Limb (tissue), 2 donors: ENCODE data around the gene EXD1.

Experiments used
- DNase-seq, 2 donors: peaks; one replicate each; pipeline ENCODE4 v3.0.0-alpha.2; 2016; ENCODE audit errors: extremely low spot score in 2 of 2

EXD1 gene

DNA sequence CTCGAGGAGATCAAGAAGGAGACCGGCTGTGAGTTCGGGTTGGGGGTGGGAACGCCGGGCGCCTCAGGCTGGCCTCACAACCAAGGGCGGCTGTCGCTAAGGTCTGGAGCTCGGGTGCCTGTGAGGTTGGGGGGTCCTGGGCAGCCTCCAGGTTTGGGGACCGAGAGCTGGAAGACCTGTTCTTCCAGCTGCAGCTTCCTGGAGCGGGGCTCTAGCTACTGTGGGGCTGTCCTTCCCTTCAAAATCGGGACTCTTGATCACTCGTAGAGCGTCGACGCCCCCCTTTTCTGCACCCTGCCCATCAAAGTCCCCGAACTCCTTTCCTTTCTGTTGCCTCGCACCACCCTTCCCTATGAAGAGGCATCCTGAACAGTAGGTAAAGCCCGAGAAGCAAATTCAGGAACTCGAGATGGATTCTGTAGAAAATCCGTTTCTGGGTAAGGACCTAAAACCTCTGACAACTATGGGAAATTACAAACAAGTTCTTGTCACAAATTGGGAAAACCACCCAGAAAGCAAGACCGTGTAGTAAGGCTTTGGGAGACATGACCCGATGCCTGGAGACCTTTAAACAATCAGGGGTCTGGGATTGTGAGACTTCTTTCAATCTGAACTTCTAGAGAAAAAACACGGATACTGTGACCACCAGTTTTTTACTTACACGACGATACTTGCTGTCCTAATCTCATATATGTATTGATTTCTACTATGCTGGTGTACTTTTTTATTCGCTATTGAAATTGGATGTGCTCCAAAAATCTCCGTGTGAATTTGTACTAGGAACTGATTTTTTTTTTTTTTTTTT lies 1.1 kb upstream of the EXD1 start:
- peak in 1 of 2 donors; percentile 26 for DNase-seq

DNA sequence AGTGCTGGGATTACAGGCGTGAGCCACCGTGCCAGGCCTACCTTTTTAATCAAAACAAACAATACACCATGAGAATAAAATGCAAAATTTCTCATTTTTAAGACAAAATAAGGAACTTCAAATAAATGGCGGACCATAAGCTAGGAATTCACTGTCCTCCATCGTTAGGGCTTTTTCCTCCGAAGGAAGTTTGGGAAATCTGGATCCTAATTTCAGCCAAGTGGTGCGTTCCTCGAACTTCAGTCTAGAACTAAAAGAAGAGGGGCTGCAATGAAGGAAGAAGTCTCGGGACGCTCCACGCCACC lies 260 bp downstream of the EXD1 start:
- no peak for DNase-seq

DNA sequence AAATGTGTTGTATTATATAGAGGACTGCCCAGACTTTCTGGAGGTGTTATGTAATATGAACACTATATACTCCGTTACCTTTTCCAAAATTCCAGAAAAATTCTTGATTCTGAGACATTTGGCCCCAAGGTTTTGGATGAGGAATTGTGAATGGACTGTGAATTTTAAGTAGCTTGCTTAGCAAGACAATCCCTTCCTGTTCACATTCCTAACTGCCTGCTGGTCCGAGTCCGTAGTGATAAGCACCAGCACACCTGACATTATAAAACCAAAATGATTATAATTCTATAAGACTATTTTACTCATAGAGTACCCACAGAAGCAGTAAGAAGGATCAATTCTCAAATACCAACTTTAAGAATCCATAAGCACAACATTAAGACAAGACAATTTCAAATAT lies 11.2 kb downstream of the EXD1 start:
- DNase-seq = no peak

DNA sequence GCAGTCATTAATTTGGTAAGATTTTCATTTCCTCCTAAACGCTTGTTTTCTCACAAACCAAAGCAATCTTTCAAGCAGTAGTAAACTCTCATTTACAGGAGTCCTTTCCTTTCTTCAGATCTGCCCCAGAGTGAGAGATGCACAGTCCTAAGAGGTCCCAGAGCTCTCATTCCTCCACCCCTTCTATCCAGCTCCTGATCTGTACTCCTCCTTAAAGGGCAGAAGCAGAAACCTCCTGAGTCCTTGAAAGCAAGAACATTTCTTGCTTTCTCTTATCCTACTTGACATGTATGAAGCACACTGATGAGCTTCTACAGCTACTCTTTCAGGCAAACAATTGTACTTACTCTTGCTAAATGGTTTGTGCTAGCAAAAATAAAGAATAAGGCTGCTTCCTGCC lies 11.7 kb downstream of the EXD1 start:
- DNase-seq = no peak

DNA sequence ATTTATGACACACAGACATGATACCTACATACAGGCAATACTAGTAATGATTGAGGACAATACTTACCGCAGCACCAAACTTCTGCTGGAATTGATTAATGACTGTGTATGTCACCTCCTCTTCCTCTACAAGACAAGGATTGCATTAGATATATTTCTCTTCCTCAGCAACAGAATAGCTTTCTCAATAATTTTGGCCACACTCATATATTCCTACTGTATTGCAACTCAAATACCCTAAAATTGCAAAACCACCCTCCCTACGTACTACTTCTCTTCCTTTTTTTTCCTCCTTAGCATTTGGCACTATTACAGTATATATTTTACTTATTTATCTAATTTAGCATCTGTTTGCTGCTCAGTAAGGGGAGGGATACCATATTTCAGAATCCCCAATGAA lies 14.8 kb downstream of the EXD1 start:
- no peak for DNase-seq

DNA sequence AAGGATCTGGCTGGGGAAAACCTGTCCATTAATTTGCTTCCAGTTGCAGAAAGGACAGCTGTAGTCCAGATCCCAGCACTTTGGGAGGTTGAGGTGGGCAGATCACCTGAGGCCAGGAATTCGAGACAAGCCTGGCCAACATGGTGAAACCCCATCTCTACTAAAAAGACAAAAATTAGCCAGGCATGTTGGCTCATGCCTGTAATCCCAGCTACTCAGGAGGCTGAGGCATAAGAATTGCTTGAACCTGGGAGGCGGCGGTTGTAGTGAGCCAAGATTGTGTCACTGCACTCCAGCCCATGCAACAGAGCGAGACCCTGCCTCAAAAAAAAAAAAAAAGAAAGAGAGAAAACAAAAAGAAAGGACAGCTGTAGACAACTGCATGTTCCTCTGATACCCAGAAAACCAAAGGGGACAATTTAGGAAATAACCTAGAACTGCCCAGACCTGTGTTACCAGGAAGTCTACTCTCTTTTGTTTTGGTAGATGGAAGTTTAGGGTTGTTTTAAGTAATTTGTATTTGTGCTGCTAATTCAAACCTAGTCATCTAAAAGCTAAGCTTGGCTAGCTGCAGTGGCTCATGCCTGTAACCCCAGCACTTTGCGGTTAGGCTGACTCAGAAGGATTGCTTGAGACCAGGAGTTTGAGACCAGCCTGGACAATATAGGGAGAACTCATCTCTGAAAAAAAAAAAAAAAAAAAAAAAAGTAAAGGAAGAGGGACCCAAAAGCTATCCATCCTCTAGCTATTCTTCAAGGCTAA lies 22.7 kb downstream of the EXD1 start:
- no peak for DNase-seq

DNA sequence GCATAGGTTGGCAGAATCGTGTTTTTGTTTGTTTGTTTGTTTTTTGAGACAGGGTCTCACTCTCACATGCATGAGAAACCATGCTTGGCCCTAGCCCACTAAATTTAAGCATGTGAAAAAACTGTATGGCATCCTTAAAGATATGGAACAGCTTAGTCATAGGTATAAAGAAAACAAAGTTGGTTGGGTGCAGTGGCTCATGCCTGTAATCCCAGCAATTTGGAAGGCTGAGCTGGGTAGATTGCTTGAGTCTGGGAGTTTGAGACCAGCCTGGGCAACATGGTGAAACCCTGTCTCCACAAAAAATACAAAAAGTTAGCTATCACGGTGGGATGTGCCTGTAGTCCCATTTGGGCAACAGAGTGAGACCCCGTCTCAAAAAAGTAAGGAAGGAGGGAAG lies 25.2 kb downstream of the EXD1 start:
- no peak for DNase-seq

DNA sequence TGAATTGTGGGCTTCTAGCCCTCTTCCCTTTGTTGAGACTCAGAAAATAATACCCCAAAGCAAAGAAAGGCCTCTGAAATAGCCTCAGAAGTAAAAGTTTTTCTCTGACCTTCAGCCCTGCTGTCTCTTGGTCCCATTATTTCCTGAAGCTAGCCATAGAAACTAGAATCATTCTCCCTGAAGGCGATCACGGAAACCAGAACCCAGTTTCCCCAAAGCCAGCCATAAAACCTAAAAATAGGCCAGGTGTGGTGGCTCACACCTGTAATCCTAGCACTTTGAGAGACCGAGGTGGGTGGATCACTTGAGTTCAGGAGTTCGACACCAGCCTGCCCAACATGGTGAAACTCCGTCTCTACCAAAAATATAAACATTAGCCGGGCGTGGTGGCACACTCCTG lies 27.2 kb downstream of the EXD1 start:
- no peak for DNase-seq

DNA sequence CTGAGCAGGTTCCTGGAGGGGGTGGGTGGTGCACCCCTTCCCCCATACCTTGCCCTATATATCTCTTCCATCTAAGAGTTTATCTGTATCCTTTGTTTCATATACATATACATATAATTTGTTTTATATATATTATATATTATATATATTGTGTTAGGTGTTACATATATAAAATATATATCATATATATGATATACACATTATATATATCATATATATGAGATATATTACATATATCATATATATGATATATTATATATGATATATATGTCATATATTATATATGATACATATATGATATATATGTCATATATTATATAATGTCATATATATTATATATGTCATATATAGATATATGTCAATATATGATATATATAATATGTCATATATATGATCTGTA lies 31.1 kb downstream of the EXD1 start:
- DNase-seq = no peak

DNA sequence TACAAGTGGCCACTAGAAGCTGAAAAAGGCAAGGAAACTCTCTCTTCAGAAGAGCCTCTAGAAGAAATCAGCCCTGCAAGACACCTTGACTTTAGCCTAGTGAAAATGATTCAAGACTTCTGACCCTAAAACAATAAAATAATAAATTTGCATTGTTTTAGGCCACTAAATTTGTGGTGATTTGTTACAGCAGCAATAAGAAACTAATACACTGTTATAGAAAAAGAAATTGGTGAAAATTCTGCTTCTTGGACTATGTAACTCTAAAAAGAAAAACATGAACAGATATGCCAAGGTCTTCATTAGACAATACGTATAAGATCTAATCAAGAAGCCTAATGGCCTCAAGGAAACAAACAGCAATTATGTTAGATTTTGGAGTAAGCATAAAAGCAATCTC lies 36.1 kb downstream of the EXD1 start:
- DNase-seq = no peak

DNA sequence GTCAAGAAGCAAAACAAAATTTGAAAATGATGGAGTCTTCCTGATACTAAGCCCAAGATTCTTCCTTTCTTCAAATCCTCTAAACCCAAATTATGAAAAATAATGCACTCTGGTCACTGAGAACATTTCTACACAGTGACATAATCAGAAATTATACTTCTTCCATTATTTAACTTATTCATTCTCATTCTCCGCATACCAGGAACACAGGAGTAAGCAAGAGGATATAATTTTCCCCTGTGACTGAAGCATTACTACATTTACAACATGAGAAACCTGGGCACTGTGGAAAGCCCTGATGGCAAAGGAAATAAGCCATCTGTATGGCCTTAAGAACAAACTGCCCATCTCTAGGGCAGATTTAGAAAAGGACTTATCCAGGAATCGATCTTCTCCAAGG lies 47.0 kb downstream of the EXD1 start:
- no peak for DNase-seq

DNA sequence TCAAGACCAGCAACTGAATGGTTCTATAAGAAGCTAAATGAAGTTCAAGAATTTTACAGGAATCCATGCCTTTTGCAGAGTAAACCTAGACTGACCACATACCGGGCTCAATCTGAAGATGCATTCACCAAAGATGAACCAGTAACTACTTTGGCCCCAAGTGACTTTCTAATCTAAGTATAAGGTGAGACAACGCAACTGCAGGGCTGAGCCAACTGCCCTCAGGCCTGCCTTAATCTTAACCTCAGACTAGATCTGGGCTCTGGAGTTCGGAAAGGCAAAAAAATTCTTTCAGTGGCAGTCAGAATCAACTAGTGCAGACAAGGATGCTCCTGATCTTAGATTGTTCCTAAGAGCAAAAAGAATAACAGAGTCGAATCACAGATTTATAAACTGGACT lies 48.3 kb downstream of the EXD1 start:
- DNase-seq = no peak

DNA sequence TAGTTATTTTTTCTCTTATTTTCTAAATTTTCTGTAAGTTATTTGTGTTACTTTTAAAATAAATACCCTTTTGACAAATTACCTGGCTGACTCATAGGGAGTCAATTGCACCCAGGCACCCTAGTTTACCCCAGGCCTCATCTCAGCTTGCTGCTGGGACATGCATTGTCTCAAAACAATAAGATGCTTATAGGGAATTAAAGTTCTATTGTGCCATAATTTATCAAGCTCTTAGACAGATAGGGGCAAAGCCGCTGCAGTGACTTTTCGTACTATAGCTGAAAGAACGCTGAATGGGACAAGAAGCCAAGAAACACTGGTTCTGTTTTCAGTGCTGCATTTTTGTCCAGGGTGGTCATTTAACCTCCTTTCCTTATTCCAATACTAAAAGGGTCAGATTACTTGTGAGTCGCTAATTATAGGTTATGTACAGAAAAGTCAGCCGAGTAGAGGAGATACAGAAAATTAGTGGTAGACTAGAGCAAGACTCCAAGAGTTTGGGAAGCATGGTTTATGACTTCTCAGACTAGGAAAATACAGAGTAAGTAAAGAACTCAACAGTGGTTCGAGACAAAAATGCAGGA lies 50.3 kb downstream of the EXD1 start:
- DNase-seq = no peak

DNA sequence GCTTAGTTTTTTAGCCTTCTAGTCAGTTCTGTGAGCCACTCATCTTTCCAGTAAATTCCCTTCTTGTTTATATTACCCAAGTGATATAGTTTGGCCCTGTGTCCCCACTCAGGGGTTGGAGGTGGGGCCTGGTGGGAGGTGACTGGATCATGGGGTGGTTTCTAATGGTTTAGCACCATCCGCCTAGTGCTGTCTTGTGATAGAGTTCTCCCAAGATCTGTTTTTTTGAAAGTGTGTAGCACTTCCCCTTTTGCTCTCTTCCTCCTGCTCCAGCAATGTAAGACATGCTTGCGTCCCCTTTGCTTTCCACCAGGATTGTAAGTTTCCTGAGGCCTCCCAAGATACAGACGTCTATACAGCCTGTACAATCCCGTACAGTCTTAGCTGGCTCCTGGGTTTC lies 60.8 kb downstream of the EXD1 start:
- DNase-seq = no peak

DNA sequence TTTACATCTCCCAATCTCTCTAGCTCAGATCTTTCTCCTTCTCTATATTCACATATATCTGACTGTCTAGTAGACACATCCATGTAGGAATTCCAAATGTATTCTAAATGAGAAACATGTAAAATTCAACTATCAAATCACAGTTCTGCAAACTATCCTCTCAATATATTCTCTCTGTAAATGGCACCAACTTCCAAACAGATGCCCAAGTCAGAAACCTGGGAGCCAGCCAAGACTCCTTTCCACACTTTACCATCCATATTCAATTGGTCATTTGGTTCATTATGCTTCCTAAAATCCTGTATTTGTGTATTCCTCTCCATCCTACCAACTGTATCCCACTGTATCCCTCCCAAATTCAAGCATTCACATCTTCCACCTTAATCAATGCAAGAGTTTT lies 61.5 kb downstream of the EXD1 start:
- no peak for DNase-seq

DNA sequence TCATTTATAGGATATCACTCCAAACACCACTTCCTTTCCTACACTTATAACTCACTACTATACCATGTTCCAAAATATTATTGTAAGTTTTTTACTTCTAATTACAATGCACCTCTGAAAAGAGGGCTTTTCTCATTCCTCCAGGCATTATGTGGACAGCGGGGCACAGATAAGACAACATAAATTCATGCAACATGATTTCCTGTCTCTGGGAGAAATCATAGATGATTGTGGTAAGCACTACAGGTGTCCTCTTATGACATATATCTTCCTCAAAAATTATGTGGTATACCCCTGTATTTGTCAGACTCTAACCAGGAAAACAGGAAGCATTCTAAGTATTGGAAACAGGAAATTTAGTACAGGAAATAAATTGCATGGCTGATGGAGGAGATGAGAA lies 68.8 kb downstream of the EXD1 start:
- no peak for DNase-seq

DNA sequence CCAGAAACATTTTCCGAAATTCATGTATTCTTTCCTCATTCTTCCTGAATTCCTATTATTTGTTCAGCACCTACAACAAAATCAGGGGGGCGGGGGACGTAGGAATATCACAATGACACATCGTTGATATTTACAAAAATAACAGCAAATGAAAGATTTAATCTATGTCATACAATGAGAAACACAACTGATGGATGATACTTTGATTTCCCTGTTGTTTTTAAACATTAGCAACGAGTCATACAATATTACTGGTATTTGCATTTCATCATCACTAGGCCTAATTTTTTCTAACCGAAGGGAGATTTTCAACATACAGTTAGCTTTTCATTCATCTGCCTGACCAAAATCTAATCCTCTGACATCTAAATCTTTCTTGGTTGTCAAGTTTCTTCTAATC lies 69.2 kb downstream of the EXD1 start:
- DNase-seq = no peak

DNA sequence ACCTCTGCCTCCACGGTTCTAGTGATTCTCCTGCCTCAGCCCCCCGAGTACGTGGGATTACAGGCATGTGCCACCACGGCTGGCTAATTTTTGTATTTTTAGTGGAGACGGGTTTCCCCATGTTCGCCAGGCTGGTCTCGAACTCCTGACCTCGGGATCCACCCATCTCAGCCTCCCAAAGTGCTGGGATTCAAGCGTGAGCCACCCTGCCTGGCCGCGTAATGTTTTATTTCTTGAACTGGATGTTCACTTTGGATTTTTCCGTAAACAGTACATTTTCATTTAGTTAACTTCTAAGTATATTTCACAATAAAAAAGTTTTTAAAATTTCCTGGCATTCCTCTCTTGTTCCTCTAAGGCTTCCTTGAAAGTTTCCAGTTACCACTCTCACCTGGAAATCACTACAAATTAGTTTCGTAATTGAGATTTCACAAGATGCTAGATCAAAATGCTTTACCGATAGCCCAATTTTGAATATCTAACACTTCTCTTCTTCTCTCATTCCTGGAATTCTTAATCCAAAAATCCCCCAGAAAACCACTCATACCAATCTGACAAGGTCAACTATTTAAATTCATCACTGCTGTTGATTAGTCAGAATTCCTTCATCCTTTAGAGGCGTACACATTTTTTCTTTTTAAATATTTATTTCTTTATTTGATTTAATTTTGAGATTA lies 69.8 kb downstream of the EXD1 start:
- no peak for DNase-seq

DNA sequence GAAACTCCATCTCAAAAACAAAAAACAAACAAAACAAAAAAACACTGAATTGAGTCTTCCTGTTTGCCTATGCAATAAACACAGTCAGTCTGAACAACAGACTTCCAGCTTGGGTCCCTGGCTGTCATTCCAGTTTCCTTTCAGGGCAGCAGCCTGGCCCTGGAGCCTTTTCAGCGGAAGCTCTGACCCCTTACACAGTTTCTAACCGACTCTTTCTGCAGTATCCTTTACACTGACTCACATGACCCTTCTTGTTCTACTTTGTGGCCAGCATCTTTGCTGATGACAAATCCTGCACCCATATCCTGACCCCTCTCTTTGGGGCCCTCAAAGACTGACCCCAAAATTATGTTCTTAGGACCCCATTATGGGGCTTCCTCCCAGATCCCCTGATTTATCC lies 76.1 kb downstream of the EXD1 start:
- no peak for DNase-seq

DNA sequence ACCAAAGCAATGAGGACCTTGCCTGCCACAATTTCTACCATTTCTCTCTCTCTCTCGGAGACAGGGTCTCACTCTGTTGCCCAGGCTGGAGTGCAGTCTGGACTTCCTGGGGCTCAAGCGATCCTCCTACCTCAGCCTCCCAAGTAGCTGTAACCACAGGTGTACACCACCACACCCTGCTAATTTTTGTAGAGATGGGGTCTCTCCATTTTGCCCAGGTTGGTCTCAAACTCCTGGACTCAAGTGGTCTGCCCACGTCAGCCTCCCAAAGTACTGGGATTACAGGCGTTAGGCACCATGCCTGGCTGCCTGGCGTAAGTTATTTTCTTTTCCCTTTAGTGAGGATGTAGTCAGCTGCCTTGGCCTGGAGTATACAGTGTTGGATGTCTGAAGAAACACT lies 76.8 kb downstream of the EXD1 start:
- DNase-seq = no peak

DNA sequence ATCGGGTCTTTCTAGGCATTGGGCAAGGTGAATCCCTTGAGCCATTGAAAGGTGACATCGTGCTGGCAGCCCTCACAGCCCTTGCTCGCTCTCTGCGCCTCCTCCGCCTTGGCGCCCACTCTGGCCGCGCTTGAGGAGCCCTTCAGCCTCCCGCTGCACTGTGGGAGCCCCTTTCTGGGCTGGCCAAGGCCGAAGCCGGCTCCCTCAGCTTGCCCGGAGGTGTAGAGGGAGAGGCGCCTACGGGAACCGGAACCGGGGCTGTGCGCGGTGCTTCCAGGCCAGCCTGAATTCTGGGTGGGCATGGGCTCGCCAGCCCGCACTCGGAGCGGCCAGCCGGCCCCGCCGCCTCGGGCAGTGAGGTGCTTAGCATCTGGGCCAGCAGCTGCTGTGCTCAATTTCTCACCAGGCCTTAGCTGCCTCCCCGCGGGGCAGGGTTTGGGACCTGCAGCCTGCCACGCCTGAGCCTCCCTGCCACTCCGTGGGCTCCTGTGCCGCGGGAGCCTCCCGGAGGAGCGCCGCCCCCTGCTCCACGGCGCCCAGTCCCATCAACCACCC lies 79.0 kb downstream of the EXD1 start:
- no peak for DNase-seq

DNA sequence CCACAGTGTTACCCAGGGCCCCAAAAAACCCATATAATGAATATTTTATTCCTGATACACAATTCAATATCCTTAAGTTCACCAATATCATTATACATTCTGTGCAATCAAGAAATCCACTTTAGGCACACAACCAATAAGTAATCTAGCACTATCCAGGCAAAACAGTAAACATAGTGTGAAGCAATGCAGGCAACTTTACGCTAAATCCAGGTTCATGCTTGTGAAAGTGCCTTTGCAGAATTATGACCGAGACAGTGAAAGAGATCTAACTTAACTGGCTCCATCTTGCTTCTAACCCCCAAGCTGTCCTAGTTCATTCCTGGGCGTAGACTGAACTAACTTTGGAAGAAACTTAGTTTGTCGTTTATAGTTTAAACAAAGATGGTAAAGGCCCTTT lies 80.3 kb downstream of the EXD1 start:
- DNase-seq = no peak
